ENCODE data around the gene FCN1. TPM values are rescaled to one million over a fixed set of nuclear protein-coding genes. Genes with fewer than 3 reads are reported as not detected.

The FCN1 gene
- total RNA-seq, 1 donor = not detected

- DNase-seq (ENCODE audit: low read depth) = no peak
- TF ChIP-seq, protein P1, sequence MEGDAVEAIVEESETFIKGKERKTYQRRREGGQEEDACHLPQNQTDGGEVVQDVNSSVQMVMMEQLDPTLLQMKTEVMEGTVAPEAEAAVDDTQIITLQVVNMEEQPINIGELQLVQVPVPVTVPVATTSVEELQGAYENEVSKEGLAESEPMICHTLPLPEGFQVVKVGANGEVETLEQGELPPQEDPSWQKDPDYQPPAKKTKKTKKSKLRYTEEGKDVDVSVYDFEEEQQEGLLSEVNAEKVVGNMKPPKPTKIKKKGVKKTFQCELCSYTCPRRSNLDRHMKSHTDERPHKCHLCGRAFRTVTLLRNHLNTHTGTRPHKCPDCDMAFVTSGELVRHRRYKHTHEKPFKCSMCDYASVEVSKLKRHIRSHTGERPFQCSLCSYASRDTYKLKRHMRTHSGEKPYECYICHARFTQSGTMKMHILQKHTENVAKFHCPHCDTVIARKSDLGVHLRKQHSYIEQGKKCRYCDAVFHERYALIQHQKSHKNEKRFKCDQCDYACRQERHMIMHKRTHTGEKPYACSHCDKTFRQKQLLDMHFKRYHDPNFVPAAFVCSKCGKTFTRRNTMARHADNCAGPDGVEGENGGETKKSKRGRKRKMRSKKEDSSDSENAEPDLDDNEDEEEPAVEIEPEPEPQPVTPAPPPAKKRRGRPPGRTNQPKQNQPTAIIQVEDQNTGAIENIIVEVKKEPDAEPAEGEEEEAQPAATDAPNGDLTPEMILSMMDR (IDR thresholded peaks at IDR 0.05; ENCODE audit: insufficient read depth, low read depth, low read length) = no peak
Observed at GRCh38 chr9:134892820-134893420, 24.8 kb downstream of the FCN1 start.

GRCh38 chr9:134892221-134892620 is 25.5 kb downstream of the FCN1 start:
- TF ChIP-seq, protein P1 (IDR thresholded peaks at IDR 0.05; ENCODE audit: insufficient read depth, low read depth, low read length) = no peak
- H3K4me3 ChIP-seq (ENCODE audit: low read depth, low read length) = no peak overlapping the region
- DNase-seq (ENCODE audit: low read depth) = no peak

More at GRCh38 chr9:134892820-134893420, 24.8 kb downstream of the FCN1 start:
- H3K4me3 ChIP-seq (ENCODE audit: low read depth, low read length) = no peak overlapping the region

DNA sequence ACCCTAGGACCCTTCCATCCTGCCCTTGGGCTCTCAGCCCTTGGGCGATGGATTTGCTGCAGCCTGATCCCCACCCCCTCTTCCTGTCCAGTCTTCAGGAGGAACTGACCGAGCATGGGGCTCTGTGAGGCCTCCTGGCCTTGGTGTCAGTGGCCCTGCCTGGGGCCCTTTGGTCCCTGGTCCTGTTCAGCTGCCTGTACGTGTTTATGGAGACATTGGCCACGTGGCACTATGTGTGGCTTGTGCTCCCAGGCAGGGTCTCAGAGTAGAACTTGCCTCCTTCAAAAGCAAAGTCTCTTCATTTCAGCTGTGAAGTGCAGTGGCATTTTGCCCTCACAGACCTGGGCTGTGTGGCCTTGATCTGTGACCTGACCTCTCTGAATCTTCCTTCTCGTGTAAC is 26.0 kb downstream of the FCN1 start:
- TF ChIP-seq, protein P1 (IDR thresholded peaks at IDR 0.05; ENCODE audit: insufficient read depth, low read depth, low read length) = no peak
- no peak overlapping the region for H3K4me3 ChIP-seq (ENCODE audit: low read depth, low read length)
- no peak for DNase-seq (ENCODE audit: low read depth)

GRCh38 chr9:134891053-134891452 is 26.7 kb downstream of the FCN1 start:
- no peak overlapping the region for H3K4me3 ChIP-seq (ENCODE audit: low read depth, low read length)
- TF ChIP-seq, protein P1 (IDR thresholded peaks at IDR 0.05; ENCODE audit: insufficient read depth, low read depth, low read length) = no peak
- no peak for DNase-seq (ENCODE audit: low read depth)

- DNase-seq (ENCODE audit: low read depth) = no peak
- TF ChIP-seq, protein P1 (IDR thresholded peaks at IDR 0.05; ENCODE audit: insufficient read depth, low read depth, low read length) = no peak
- H3K4me3 ChIP-seq (ENCODE audit: low read depth, low read length) = no peak overlapping the region
Observed at GRCh38 chr9:134890155-134890495, 27.6 kb downstream of the FCN1 start.

GRCh38 chr9:134889386-134890154 is 28.1 kb downstream of the FCN1 start:
- DNase-seq (ENCODE audit: low read depth) = no peak
- TF ChIP-seq, protein P1 (IDR thresholded peaks at IDR 0.05; ENCODE audit: insufficient read depth, low read depth, low read length) = no peak
- H3K4me3 ChIP-seq (ENCODE audit: low read depth, low read length) = no peak overlapping the region

All from fibroblast of villous mesenchyme (primary cell).